Measurements from ENCODE around the gene RPS6KC1. TPM values are rescaled to one million over a fixed set of nuclear protein-coding genes. Genes with fewer than 3 reads are reported as not detected.
A peak's percentile ranks its signal among the peaks of the same experiment; 100 is the strongest.
"Not testable (repeated sequence)": the region's sequence is repeated elsewhere in the genome, so short reads cannot be mapped to it uniquely, and the experiment has no call there.

RPS6KC1 gene
- total RNA-seq, 1 experiment from 2014 or later, result 11.6 TPM

DNA sequence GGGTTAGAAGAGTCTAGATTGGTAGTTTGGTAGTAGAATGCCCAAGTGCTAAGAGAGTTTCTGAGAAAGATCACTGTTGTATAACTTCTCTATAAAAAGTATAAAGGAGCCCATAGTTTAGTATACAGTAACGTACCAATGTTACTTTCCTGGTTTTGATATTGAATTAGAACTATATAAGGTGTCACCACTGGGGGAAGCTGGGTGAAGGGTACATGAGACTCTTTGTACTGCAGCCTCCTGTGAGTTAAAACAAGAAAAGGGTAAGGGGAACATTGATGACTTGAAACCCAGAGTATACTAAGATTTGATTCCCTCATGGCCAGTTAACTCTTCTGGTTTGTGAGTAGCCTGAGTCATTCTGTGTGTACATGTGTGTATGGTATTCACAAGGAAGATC is 129.8 kb downstream of the RPS6KC1 start:
- DNase-seq (ENCODE audit: low read depth), result no peak
- in situ Hi-C loops (cut with HindIII; ENCODE audit: low pct_unique_long_range_greater_than_20kb, low sequenced_read_pairs), result no loop called here

DNA sequence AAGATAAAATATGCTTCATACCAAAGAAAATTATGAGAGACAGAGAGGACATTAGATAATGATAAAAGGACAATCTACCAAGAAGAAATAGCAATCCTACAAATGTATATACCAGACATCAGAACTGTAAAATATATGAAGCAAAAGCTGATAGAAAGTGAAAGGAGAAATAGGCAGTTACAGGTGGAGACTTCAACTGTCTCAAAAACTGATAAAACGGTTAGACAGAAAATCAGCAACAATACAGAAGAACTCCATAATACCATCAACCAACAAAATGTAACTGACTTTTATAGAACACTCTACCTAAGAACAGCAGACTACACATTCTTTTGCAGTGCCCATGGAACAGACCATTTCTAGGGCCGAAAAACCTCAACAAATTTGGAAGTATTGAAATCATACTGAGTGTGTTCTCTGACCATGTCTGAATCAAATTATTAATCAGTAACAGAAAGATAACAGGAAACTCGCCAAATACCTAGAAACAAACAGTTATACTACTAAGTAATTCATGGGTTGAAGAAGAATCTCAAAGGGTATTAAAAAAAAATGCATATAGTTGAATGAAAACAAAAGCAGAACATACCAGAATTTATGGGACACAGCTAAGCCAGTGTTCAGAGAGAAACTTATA is 132.1 kb downstream of the RPS6KC1 start:
- DNase-seq (ENCODE audit: low read depth), result no peak
- in situ Hi-C loops (cut with HindIII; ENCODE audit: low pct_unique_long_range_greater_than_20kb, low sequenced_read_pairs), result no loop called here

DNA sequence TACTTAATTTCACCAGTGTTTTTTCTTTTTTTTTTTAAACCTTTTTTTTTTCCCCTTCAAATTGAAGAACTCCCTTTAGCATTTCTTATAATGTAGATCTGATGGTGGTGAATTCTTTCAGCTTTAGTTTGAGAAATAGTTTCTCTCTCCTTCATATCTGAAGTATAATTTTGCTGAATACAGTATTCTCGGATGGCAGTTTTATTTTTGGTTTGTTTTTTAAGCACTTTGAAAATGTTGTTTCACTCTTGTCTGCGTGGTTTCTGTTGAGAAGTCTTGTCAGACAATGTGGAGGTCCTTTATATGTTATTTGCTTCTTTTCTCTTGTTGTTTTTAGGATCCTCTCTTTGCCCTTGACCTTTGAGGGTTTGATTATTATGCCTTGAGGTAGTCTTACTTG is 135.1 kb downstream of the RPS6KC1 start:
- no peak for DNase-seq (ENCODE audit: low read depth)
- in situ Hi-C loops (cut with HindIII; ENCODE audit: low pct_unique_long_range_greater_than_20kb, low sequenced_read_pairs), result no loop called here

DNA sequence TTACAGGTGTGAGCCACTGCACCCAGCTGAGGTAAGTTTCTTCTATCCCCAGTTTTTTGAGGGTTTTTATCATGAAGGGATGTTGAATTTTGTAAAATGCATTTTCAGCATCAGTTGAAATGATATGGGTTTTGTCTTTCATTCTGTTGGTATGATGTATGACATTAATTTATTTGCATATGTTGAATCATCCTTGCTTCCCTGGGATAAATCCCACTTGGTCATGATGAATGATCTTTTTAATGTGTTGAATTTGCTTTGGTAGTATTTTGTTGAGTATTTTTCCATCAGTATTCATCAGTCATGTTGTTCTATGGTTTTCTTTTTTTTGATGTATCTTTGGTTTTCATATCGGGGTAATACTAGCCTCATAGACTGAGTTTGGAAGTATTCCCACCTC is 141.0 kb downstream of the RPS6KC1 start:
- in situ Hi-C loops (cut with HindIII; ENCODE audit: low pct_unique_long_range_greater_than_20kb, low sequenced_read_pairs), result no loop called here
- no peak for DNase-seq (ENCODE audit: low read depth)

DNA sequence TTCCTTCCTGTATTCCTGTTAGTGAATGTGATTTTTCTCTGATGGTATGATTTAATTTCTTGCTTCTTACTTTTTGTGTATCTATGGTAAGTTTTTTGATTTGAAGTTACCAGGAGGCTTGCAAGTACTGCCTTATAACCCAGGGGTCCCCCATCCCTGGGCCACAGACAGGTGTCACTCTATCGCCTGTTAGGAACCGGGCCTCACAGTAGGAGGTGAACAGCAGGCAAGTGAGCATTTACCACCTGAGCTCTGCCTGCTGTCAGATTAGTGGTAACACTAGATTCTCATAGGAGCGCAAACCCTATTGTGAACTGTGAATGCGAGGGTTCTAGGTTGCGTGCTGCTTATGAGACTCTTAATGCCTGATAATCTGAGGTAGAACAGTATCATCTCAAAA is 143.3 kb downstream of the RPS6KC1 start:
- in situ Hi-C loops (cut with HindIII; ENCODE audit: low pct_unique_long_range_greater_than_20kb, low sequenced_read_pairs), result no loop called here
- DNase-seq (ENCODE audit: low read depth), result no peak

DNA sequence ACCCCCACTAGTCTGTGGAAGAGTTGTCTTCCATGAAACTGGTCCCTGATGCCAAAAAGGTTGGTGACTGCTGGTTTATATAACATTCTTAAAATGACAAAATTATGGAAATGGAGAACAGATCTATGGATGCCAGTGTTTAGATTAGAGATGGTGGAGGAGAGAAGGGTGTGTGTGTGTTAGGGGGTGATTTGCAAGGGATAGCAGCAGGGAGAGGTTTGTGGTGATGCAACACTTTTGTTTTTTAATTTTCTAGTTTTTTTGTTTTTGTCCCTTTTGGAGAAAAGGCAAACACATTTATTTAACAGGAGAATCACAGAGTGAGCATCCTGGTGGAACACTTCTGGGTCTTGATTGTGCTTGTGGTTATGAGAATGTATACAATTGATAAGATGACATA is 143.8 kb downstream of the RPS6KC1 start:
- in situ Hi-C loops (cut with HindIII; ENCODE audit: low pct_unique_long_range_greater_than_20kb, low sequenced_read_pairs), result no loop called here
- no peak for DNase-seq (ENCODE audit: low read depth)

DNA sequence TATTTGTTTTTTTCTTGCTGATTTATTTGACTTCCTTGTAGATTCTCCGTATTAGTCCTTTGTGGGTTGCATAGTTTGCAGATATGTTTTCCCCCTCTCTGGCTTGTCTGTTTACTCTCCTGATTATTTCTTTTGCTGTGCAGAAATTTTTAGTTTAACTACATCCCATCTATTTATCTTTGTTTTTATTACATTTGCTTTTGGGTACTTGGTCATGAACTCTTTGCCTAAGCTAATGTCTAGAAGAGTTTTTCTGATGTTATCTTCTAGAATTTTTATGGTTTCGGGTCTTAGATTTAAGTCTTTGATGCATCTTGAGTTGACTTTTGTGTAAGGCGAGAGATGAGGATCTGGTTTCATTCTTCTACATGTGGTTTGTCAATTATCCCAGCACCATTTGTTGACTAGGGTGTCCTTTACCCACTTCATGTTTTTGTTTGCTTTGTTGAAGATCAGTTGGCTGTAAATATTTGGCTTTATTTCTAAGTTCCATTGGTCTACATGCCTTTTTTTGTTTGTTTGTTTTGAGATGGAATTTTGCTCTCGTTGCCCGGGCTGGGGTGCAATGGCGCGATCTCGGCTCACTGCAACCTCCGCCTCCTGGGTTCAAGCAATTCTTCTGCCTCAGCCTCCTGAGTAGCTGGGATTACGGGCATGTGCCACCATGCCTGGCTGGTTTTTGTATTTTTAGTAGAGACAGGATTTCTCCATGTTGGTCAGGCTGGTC is 145.4 kb downstream of the RPS6KC1 start:
- in situ Hi-C loops (cut with HindIII; ENCODE audit: low pct_unique_long_range_greater_than_20kb, low sequenced_read_pairs); DNase-seq (ENCODE audit: low read depth): not testable (repeated sequence)

DNA sequence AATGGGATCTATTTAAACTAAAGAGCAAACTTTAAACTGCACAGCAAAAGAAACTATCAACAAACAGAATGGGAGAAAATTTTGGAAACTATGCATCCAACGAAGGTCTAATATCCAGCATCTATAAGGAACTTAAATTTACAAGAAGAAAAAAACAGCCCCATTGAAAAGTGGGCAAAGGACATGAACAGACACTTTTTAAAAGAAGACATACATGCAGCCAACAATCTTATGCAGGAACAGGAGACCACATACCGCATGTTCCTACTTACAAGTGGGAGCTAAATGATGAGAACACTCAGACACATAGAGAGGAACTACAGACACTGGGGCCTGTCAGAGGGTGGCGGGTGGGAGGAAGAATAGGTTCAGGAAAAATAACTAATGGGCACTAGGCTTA is 149.6 kb downstream of the RPS6KC1 start:
- no peak for DNase-seq (ENCODE audit: low read depth)
- in situ Hi-C loops (cut with HindIII; ENCODE audit: low pct_unique_long_range_greater_than_20kb, low sequenced_read_pairs), result no loop called here

DNA sequence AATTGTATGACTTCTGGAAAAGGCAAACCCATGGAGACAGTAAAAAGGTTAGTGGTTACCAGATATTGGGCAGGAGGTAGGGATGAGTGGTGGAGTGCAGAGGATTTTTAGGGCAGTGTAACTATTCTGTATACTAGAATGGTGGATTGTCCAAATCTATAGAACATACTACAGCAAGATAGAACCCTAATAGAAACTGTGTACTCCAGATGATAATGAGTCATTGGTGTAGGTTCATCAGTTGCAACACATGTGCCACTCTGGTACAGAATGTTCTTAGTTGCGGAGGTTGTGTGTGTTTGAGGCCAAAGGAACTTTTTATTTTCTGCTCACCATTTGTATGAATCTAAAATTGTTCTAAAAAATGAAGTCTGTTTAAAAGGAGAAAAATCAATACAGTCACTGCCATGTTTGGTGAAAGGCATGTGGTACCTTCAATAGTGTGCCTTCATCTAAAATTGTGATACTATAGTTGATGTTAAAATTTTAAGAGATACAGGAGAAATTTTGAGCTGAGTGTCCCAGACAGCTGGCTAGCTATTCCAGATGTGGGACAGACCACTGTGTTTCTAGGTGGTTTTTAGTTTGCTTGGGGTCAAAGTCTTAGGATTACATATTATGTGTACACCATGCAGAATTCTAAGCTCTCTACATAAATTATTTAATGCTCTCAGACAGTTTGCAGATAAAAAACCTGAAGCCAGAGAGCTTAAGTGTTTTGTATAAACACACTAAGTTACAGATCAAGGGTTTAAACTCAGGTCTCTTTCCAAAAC is 150.5 kb downstream of the RPS6KC1 start:
- DNase-seq (ENCODE audit: low read depth), result no peak
- in situ Hi-C loops (cut with HindIII; ENCODE audit: low pct_unique_long_range_greater_than_20kb, low sequenced_read_pairs), result no loop called here

DNA sequence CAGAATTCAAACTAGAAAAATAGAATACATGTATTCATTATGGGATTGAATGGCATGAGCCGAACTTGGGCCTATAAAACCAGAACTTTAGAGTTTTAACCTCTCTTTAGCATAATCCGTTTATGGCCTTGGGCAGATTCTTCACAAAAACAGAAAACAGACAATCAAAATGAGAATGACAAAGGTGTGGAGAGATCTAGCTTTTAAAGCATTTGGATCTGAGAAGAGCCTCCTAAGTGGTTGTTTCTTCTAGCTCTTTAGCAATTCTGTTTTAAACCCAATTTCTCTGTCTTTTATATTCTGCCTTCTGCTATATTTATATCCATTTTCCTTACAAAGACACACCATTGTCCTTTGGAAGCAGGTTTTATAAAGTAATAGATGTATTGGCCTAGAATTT is 160.2 kb downstream of the RPS6KC1 start:
- in situ Hi-C loops (cut with HindIII; ENCODE audit: low pct_unique_long_range_greater_than_20kb, low sequenced_read_pairs), result no loop called here
- no peak for DNase-seq (ENCODE audit: low read depth)

DNA sequence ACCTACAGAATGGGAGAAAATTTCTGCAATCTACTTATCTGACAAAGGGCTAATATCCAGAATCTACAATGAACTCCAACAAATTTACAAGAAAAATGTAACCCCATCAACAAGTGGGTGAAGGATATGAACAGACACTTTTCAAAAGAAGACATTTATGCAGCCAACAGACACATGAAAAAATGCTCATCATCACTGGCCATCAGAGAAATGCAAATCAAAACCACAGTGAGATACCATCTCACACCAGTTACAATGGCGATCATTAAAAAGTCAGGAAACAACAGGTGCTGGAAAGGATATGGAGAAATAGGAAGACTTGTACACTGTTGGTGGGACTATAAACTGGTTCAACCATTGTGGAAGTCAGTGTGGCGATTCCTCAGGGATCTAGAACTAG is 168.0 kb downstream of the RPS6KC1 start:
- DNase-seq (ENCODE audit: low read depth); in situ Hi-C loops (cut with HindIII; ENCODE audit: low pct_unique_long_range_greater_than_20kb, low sequenced_read_pairs): not testable (repeated sequence)

DNA sequence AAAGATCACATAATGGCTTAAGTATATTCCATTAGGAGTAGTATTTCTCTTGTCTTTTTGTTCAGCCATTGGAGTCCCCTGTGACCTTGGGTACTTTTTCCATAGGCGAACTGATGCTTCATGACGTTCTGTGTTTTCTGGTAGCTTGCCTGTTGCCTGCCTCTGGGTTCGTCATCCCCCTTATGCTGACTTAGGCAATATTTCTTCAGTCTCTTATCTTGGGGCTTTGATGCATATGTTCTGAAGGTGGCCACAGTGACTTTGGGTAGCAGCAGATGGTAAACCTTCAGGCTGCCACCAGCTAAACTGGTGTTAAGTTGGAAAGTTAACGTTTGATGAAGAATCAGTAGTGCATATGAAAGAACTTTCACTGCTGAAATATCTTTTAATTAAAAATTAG is 170.2 kb downstream of the RPS6KC1 start:
- in situ Hi-C loops (cut with HindIII; ENCODE audit: low pct_unique_long_range_greater_than_20kb, low sequenced_read_pairs), result no loop called here
- DNase-seq (ENCODE audit: low read depth), result no peak

DNA sequence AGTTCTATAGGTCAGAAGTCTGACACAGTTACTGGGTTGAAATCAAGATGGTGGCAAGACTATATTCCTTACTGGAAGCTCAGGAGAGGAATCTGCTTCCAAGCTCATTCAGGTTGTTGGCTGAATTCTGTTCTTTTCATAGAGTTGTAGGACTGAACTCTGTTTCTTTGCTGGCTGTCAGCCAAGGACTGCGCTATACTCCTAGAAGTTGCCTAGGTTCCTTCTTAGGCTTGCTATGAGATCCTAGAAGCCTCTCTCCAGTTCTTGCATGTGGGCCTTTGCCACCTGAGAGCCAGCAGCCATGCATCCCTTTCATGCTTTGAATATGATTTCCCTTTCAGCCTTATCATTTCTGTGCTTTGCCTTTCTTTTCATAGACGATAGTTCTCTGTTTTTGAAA is 176.4 kb downstream of the RPS6KC1 start:
- in situ Hi-C loops (cut with HindIII; ENCODE audit: low pct_unique_long_range_greater_than_20kb, low sequenced_read_pairs), result no loop called here
- DNase-seq (ENCODE audit: low read depth), result no peak

DNA sequence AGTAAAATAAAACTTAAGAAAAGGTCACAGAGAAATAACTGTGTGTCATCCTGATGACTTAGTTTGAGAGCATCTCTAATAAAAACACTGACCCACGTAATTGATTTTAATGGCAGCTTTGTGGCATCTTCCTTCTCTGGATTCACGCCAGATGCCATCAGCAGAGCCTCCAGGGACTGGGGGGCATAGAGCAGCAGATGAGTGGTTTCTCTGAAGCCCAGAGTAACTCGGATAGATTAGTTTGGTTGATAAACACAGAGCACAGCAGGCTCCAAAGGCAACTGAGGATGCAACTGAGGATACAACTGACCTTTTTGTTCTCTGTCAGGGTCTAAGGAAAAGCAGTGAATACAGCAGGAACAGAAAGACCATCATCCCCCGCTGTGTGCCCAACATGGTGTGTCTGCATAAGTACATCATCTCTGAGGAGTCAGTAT is 180.8 kb downstream of the RPS6KC1 start:
- DNase-seq (ENCODE audit: low read depth), result peak; percentile 48
- in situ Hi-C loops (cut with HindIII; ENCODE audit: low pct_unique_long_range_greater_than_20kb, low sequenced_read_pairs), result no loop called here

DNA sequence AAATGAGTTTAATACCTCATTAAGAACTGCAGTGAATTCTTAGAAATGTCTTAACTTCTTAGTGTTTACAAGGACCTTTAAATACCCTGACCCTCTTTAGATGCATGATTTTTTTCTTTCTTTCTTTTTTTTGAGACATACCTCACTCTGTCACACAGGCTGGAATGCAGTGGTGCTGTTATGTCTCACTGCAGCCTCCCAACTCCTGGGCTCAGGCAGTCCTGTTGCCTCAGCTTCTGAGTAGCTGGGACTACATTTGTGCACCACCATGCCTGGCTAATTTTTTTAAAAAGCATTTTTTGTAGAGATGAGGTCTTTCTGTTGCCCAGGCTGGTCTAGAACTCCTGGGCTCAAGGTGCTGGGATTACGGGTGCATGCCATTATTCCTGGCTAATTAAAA is 191.8 kb downstream of the RPS6KC1 start:
- in situ Hi-C loops (cut with HindIII; ENCODE audit: low pct_unique_long_range_greater_than_20kb, low sequenced_read_pairs), result no loop called here
- DNase-seq (ENCODE audit: low read depth), result no peak

DNA sequence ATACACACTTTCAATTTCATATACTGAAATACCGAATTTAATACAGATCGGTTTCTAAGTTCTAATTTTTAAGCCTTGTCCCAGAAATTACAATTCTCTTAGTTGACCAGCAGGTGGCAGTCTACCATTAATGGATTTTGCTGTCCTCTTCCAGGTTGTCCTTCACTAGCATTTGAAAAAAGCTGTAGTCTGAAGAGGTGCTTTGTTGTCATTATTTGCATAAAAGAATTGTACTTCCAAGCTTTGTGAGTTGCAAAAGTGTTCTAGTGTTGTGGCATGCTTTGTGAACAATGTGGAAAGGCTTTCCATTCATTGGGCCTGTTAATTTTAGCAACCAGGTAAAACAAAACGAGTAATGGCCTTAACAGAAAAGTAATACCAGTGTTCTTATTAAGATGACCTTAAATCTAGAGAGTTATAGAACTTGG is 193.6 kb downstream of the RPS6KC1 start:
- peak; percentile 23 for DNase-seq (ENCODE audit: low read depth)
- in situ Hi-C loops (cut with HindIII; ENCODE audit: low pct_unique_long_range_greater_than_20kb, low sequenced_read_pairs), result no loop called here

DNA sequence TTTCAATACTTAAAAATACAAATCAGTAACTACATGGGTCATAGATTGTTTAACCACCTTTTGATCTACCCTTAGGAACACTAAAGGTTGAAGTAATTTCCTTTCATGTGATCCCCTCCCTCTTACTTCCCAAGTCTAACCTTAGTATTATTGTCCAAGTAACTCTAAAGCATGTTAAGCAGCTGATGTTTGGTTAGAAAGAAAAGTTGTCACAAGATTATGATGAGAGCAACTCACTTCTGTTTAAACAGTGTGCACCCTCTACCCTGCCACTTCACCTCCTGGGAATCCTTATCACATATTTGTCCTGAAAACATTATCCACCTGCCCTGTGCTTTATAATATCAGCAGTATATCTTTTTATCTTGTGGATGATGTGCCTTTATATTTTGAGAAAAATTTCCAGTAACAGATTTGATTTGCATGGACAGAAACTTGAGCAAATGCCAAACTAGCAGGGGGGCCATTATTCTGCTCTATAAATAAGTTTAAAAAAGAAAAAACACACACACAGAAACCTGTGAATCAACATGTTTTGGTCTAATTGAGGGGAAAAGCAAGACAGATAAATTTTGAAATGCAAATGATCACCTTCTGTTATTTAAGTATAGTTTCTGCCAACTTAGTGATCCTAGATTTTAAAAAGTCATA is 194.3 kb downstream of the RPS6KC1 start:
- DNase-seq (ENCODE audit: low read depth), result no peak
- in situ Hi-C loops (cut with HindIII; ENCODE audit: low pct_unique_long_range_greater_than_20kb, low sequenced_read_pairs), result no loop called here

DNA sequence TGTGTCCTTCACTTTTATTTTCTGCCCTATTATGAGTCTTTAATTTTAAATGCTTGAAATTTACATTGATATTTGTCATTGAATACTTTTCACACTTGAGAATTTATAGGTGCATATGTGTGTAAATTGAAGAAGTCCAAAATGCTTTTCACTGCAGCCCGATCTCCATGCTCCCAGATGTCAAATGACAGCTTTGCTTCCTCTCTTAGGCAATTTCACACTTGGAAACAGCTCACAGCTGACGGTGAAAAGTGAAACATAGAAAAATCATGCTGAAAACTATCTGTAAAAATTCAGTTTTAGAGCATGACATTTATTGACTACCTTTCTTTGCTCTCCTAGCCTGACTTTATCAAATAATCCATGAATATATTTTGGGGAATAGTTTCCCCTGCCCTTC is 196.0 kb downstream of the RPS6KC1 start:
- DNase-seq (ENCODE audit: low read depth), result no peak
- in situ Hi-C loops (cut with HindIII; ENCODE audit: low pct_unique_long_range_greater_than_20kb, low sequenced_read_pairs), result no loop called here

DNA sequence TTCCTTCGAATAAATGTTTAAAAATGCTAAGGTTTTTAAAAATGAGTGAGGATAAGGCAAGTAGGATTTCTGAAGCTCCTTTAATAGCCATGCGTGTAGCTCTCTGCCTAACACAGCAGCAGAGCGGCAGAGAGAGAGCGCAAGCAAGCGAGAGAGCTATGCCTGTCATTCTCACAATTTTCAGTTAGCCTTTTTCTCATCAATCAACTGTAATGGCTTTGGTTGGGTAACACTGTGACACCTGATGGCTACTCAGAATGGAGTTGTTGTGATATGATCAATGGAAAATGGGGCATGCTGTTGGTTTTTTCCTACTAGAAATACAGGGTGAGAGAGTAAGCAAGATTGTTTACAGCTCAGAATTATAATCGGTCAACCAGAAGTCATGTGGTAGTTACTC is 198.4 kb downstream of the RPS6KC1 start:
- DNase-seq (ENCODE audit: low read depth), result no peak
- in situ Hi-C loops (cut with HindIII; ENCODE audit: low pct_unique_long_range_greater_than_20kb, low sequenced_read_pairs), result no loop called here

Measured in Caki2 (cell line).